HEK293T (cell line): ENCODE measurements around the gene NABP1.

Experiments
- ELF4 ChIP-seq: fragments of 450-650 bp; IDR thresholded peaks from 2 replicates; pipeline ENCODE4 v1.6.1; 2017; ENCODE audit warnings: antibody characterized with exemption
- FOXA1 ChIP-seq: fragments of 450-650 bp; IDR thresholded peaks from 2 replicates; pipeline ENCODE4 v1.6.1; 2016; ENCODE audit warnings: mild to moderate bottlenecking
- FOXK2 ChIP-seq: fragments of 450-650 bp; IDR thresholded peaks from 2 replicates; pipeline ENCODE4 v1.6.1; 2016; ENCODE audit warnings: mild to moderate bottlenecking
- FOXM1 ChIP-seq: fragments of 450-650 bp; IDR thresholded peaks from 2 replicates; pipeline ENCODE4 v1.6.1; 2017; ENCODE audit warnings: mild to moderate bottlenecking, borderline replicate concordance
- HDGF ChIP-seq: fragments of 450-650 bp; IDR thresholded peaks from 2 replicates; pipeline ENCODE4 v1.6.1; 2017; ENCODE audit warnings: antibody characterized with exemption, borderline replicate concordance
- SUZ12 ChIP-seq: fragments of 450-650 bp; IDR thresholded peaks from 2 replicates; pipeline ENCODE4 v1.6.1; 2016; ENCODE audit warnings: mild to moderate bottlenecking
- TARDBP ChIP-seq: fragments of 450-650 bp; IDR thresholded peaks from 2 replicates; pipeline ENCODE4 v1.6.1; 2016
- TF ChIP-seq, protein P1 (sequence below): fragments of 450-650 bp; IDR thresholded peaks from 2 replicates; pipeline ENCODE4 v1.6.1; 2016

DNA sequence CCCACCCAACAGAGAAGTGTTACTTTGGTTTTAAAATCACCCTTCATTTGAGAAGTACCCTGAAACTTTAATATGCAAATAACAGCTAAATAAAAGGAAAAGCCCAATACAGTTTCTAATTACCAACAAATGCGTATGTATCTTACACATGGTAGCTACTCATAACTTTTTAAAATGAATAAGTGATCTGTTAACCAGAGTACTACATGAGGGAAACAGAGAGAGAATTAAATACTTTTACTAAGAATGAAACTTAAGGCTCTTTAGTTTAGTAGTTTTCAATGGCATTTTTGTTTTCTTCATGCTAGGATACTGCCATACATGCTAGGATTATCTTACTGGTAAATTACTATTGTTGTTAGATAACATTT lies 39.1 kb upstream of the NABP1 start:
- TF ChIP-seq TARDBP (no peak), SUZ12 (no peak), ELF4 (no peak), FOXK2 (no peak), FOXA1 (no peak), FOXM1 (no peak), HDGF (no peak)
- TF ChIP-seq, protein P1, sequence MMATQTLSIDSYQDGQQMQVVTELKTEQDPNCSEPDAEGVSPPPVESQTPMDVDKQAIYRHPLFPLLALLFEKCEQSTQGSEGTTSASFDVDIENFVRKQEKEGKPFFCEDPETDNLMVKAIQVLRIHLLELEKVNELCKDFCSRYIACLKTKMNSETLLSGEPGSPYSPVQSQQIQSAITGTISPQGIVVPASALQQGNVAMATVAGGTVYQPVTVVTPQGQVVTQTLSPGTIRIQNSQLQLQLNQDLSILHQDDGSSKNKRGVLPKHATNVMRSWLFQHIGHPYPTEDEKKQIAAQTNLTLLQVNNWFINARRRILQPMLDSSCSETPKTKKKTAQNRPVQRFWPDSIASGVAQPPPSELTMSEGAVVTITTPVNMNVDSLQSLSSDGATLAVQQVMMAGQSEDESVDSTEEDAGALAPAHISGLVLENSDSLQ: no peak
